ENCODE measurements around the gene CRY2.

DNA sequence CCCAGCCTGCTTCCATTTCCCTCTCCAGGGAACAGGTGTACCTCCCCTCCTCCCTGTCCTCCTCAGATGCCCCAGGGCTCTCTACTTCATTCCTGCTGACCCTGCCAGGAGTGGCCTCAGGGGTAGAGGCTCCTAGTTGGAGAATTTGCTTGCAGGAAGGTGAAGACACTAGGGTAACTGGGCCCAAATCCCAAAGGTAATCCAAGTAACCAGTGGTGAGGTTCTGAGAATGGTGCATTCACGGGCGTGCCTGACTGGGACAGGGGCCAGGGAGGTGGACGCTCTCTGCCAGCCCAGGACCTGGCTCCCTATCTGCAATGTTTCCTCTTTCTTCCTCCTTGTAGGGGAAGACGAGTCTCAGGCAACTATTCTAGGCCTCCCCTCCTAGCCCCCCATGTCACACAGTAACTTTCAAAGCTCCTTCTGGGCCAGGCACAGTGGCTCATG is 39.5 kb upstream of the CRY2 start:
- TF ChIP-seq, protein P1, sequence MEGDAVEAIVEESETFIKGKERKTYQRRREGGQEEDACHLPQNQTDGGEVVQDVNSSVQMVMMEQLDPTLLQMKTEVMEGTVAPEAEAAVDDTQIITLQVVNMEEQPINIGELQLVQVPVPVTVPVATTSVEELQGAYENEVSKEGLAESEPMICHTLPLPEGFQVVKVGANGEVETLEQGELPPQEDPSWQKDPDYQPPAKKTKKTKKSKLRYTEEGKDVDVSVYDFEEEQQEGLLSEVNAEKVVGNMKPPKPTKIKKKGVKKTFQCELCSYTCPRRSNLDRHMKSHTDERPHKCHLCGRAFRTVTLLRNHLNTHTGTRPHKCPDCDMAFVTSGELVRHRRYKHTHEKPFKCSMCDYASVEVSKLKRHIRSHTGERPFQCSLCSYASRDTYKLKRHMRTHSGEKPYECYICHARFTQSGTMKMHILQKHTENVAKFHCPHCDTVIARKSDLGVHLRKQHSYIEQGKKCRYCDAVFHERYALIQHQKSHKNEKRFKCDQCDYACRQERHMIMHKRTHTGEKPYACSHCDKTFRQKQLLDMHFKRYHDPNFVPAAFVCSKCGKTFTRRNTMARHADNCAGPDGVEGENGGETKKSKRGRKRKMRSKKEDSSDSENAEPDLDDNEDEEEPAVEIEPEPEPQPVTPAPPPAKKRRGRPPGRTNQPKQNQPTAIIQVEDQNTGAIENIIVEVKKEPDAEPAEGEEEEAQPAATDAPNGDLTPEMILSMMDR (IDR thresholded peaks at IDR 0.05; ENCODE audit: low read depth, low read length, poor library complexity, severe bottlenecking) = no peak
- no peak for TF ChIP-seq EZH2phosphoT487 (IDR thresholded peaks at IDR 0.05; ENCODE audit: borderline replicate concordance, low read length)
